GM18519 (cell line): ENCODE measurements around the gene AQP3.
"Not testable (repeated sequence)": the region's sequence is repeated elsewhere in the genome, so short reads cannot be mapped to it uniquely, and the experiment has no call there.

Experiments used
- ATAC-seq: cut with Tn5 transposase; IDR thresholded peaks from one replicate; pipeline ENCODE4 v1.9.1; 2021; ENCODE audit warnings: mild to moderate bottlenecking, moderate library complexity; ENCODE audit not compliant: unreplicated experiment, low FRiP score

The AQP3 gene

GRCh38 chr9:33446946-33447798 is at the start of gene AQP3:
TSS of gene AQP3 (minus strand) at chr9:33447593. CDS start at chr9:33447530, 63 bp downstream.
- ATAC-seq, result no peak

GRCh38 chr9:33493819-33494218 is 46.4 kb upstream of the AQP3 start:
- ATAC-seq, result not testable (repeated sequence)

GRCh38 chr9:33489066-33489465 is 41.7 kb upstream of the AQP3 start:
- no peak for ATAC-seq

GRCh38 chr9:33485312-33485711 is 37.9 kb upstream of the AQP3 start:
- not testable (repeated sequence) for ATAC-seq

- ATAC-seq, result no peak
Observed at GRCh38 chr9:33480976-33481375, 33.6 kb upstream of the AQP3 start.

- ATAC-seq, result no peak
Observed at GRCh38 chr9:33480106-33480505, 32.7 kb upstream of the AQP3 start.

GRCh38 chr9:33476503-33476902 is 29.1 kb upstream of the AQP3 start:
- ATAC-seq, result no peak

- no peak for ATAC-seq
Observed at GRCh38 chr9:33475357-33475756, 28.0 kb upstream of the AQP3 start.

- ATAC-seq, result peak; percentile 95
Observed at GRCh38 chr9:33473643-33474352, 26.4 kb upstream of the AQP3 start, which contains the start of gene NOL6. TSS of gene NOL6 (minus strand) at chr9:33473924. CDS start at chr9:33473842, 82 bp downstream.

- no peak for ATAC-seq
Observed at GRCh38 chr9:33472881-33473615, 25.7 kb upstream of the AQP3 start.

- no peak for ATAC-seq
Observed at GRCh38 chr9:33472171-33472880, 24.9 kb upstream of the AQP3 start.

GRCh38 chr9:33471361-33471760 is 24.0 kb upstream of the AQP3 start:
- no peak for ATAC-seq

- ATAC-seq, result no peak
Observed at GRCh38 chr9:33469891-33470290, 22.5 kb upstream of the AQP3 start.

GRCh38 chr9:33468797-33469621 is 21.6 kb upstream of the AQP3 start:
- no peak for ATAC-seq

- ATAC-seq, result no peak
Observed at GRCh38 chr9:33468215-33468730, 20.9 kb upstream of the AQP3 start.

- no peak for ATAC-seq
Observed at GRCh38 chr9:33467526-33467925, 20.1 kb upstream of the AQP3 start.

GRCh38 chr9:33466565-33467495 is 19.4 kb upstream of the AQP3 start:
- no peak for ATAC-seq
